Mesenchymal stem cell (in vitro differentiated cells and primary cell): ENCODE results near the gene KCNV2.
A peak's percentile ranks its signal among the peaks of the same experiment; 100 is the strongest.

Experiments used
- DNase-seq: peaks from one replicate; pipeline ENCODE4 v3.0.0-alpha.2; 2013
- H2AFZ ChIP-seq: one replicate; pipeline ENCODE4 v1.6.1; 2013; ENCODE audit warnings: low read depth, mild to moderate bottlenecking, control low read depth, inconsistent platforms, low read length, moderate library complexity
- H2AK5ac ChIP-seq: 2 replicates; pipeline ENCODE4 v1.6.1; 2013; ENCODE audit warnings: low read length, moderate library complexity, mild to moderate bottlenecking, inconsistent platforms; ENCODE audit not compliant: severe bottlenecking
- H2BK120ac ChIP-seq: one replicate; pipeline ENCODE4 v1.6.1; 2013; ENCODE audit warnings: low read depth, mild to moderate bottlenecking, inconsistent platforms, low read length, moderate library complexity
- H2BK12ac ChIP-seq, 2 experiments: one replicate each; pipeline ENCODE4 v1.6.1; 2013; ENCODE audit warnings: inconsistent platforms in 2 of 2, low read length in 2 of 2, mild to moderate bottlenecking in 2 of 2, moderate library complexity in 2 of 2, control low read depth in 1 of 2
- H2BK15ac ChIP-seq: one replicate; pipeline ENCODE4 v1.6.1; 2013; ENCODE audit warnings: mild to moderate bottlenecking, low read depth, inconsistent platforms; ENCODE audit not compliant: poor library complexity, severe bottlenecking
- H2BK5ac ChIP-seq: 2 replicates; pipeline ENCODE4 v1.6.1; 2013; ENCODE audit warnings: low read depth, mild to moderate bottlenecking, low read length, control low read depth, inconsistent platforms; ENCODE audit not compliant: poor library complexity, severe bottlenecking
- H3K14ac ChIP-seq, 2 experiments: one replicate each; pipeline ENCODE4 v1.6.1; 2013; ENCODE audit warnings: inconsistent platforms in 2 of 2, low read length in 2 of 2, control low read depth in 1 of 2, mild to moderate bottlenecking in 1 of 2, moderate library complexity in 1 of 2
- H3K18ac ChIP-seq, 2 experiments: one replicate each; pipeline ENCODE4 v1.6.1; 2013; ENCODE audit warnings: inconsistent platforms in 2 of 2, low read length in 2 of 2, control low read depth in 1 of 2, low read depth in 1 of 2, mild to moderate bottlenecking in 1 of 2
- H3K23ac ChIP-seq, 2 experiments: one replicate each; pipeline ENCODE4 v1.6.1; 2013; ENCODE audit warnings: inconsistent platforms in 2 of 2, low read length in 2 of 2, mild to moderate bottlenecking in 2 of 2, moderate library complexity in 2 of 2, control low read depth in 1 of 2
- H3K27ac ChIP-seq: 2 replicates; pipeline ENCODE4 v1.5.1; 2013; ENCODE audit warnings: mild to moderate bottlenecking, moderate library complexity, low read length, control low read depth, inconsistent platforms; ENCODE audit not compliant: poor library complexity, severe bottlenecking
- H3K27me3 ChIP-seq, 2 experiments: 2 replicates each; pipeline versions ENCODE4 v1.6.1 to v1.7.0; 2013; ENCODE audit warnings: low read length in 2 of 2, mild to moderate bottlenecking in 2 of 2, moderate library complexity in 2 of 2, control low read depth in 1 of 2, inconsistent platforms in 1 of 2; ENCODE audit not compliant: control insufficient read depth in 1 of 2, insufficient read depth in 1 of 2
- H3K36me3 ChIP-seq, 2 experiments: 2 replicates each; pipeline versions ENCODE4 v1.6.1 to v1.7.0; 2013; ENCODE audit warnings: low read length in 2 of 2, control low read depth in 1 of 2, inconsistent platforms in 1 of 2, low read depth in 1 of 2, mild to moderate bottlenecking in 1 of 2; ENCODE audit not compliant: insufficient read depth in 2 of 2, control insufficient read depth in 1 of 2
- H3K4ac ChIP-seq, 2 experiments: one replicate each; pipeline ENCODE4 v1.6.1; 2013; ENCODE audit warnings: inconsistent platforms in 2 of 2, low read length in 2 of 2, mild to moderate bottlenecking in 2 of 2, moderate library complexity in 2 of 2, control low read depth in 1 of 2, low read depth in 1 of 2
- H3K4me1 ChIP-seq: 2 replicates; pipeline ENCODE4 v1.6.1; 2013; ENCODE audit warnings: low read depth, low read length, control low read depth; ENCODE audit not compliant: control insufficient read depth, insufficient read depth
- H3K4me2 ChIP-seq: 2 replicates; pipeline ENCODE4 v1.6.1; 2013; ENCODE audit warnings: low read length, mild to moderate bottlenecking, inconsistent platforms; ENCODE audit not compliant: poor library complexity, severe bottlenecking
- H3K4me3 ChIP-seq, 2 experiments: 2 replicates each; pipeline versions ENCODE4 v1.5.1 to v1.7.0; 2013; ENCODE audit warnings: low read length in 2 of 2, mild to moderate bottlenecking in 2 of 2, control low read depth in 1 of 2, low read depth in 1 of 2; ENCODE audit not compliant: insufficient read depth in 1 of 2
- H3K79me1 ChIP-seq: replicated peaks from 2 replicates; pipeline ENCODE4 v1.6.1; 2013; ENCODE audit warnings: mild to moderate bottlenecking, control low read depth, low read length, inconsistent platforms; ENCODE audit not compliant: poor library complexity, severe bottlenecking
- H3K9ac ChIP-seq: 2 replicates; pipeline ENCODE4 v1.7.0; 2013; ENCODE audit warnings: mild to moderate bottlenecking, low read length, moderate library complexity
- H3K9me3 ChIP-seq: 2 replicates; pipeline ENCODE4 v1.7.0; 2013; ENCODE audit warnings: mild to moderate bottlenecking, low read length; ENCODE audit not compliant: control insufficient read depth
- H4K8ac ChIP-seq: one replicate; pipeline ENCODE4 v1.6.1; 2013; ENCODE audit warnings: inconsistent platforms, mild to moderate bottlenecking, low read length, moderate library complexity
- H4K91ac ChIP-seq: one replicate; pipeline ENCODE4 v1.6.1; 2013; ENCODE audit warnings: mild to moderate bottlenecking, low read length, inconsistent platforms
- WGBS: methylation state at CpG from one replicate; pipeline ENCODE4 v1.1.7; 2013; ENCODE audit warnings: mixed read lengths; 5-methylcytosine and 5-hydroxymethylcytosine counted together

The KCNV2 gene

GRCh38 chr9:2742214-2742613 lies 24.9 kb downstream of the KCNV2 start:
- Histone ChIP-seq H4K8ac (no peak overlapping the region), H3K79me1 (no peaks in the 10 kb centered on the region), H3K27ac (no peak overlapping the region), H2BK12ac (no peak overlapping the region), H3K4me2 (no peak overlapping the region), H3K4ac (no peak overlapping the region), H4K91ac (no peak overlapping the region), H3K14ac (no peak overlapping the region), H3K18ac (no peak overlapping the region), H3K4me3 (no peak overlapping the region), H3K9ac (no peak overlapping the region), H3K4me1 (peaks cover 2% of the 10 kb centered on the region), H3K9me3 (no peaks in the 10 kb centered on the region), H2BK15ac (no peak overlapping the region), H3K27me3 (no peaks in the 10 kb centered on the region), H2AFZ (no peak overlapping the region), H3K36me3 (peaks cover 0 to 13% of the 10 kb centered on the region in 2 experiments), H2AK5ac (no peak overlapping the region), H2BK120ac (no peak overlapping the region), H3K23ac (no peak overlapping the region), H2BK5ac (no peak overlapping the region)
- DNase-seq: peak; percentile 91
- WGBS: 54% methylated on average over 7 of the region's 7 CpGs

- Histone ChIP-seq H3K4me2 (no peak overlapping the region), H3K27me3 (no peaks in the 10 kb centered on the region), H2BK120ac (no peak overlapping the region), H3K4ac (no peak overlapping the region), H2AK5ac (no peak overlapping the region), H3K18ac (no peak overlapping the region), H3K9ac (no peak overlapping the region), H4K8ac (no peak overlapping the region), H3K4me3 (no peak overlapping the region), H2AFZ (no peak overlapping the region), H3K79me1 (no peaks in the 10 kb centered on the region), H3K4me1 (peaks cover 2% of the 10 kb centered on the region), H2BK5ac (no peak overlapping the region), H3K27ac (no peak overlapping the region), H2BK12ac (no peak overlapping the region), H3K36me3 (peaks cover 0 to 13% of the 10 kb centered on the region in 2 experiments), H3K23ac (no peak overlapping the region), H3K9me3 (no peaks in the 10 kb centered on the region), H2BK15ac (no peak overlapping the region), H3K14ac (no peak overlapping the region), H4K91ac (no peak overlapping the region)
- WGBS: 93% methylated on average over 5 of the region's 5 CpGs
- DNase-seq: no peak
These were observed 26.7 kb downstream of the KCNV2 start for GRCh38 chr9:2743937-2744529.

GRCh38 chr9:2745560-2746380 lies 28.5 kb downstream of the KCNV2 start:
- Histone ChIP-seq H3K23ac (no peak overlapping the region), H3K4me3 (no peak overlapping the region), H3K79me1 (no peaks in the 10 kb centered on the region), H2BK120ac (no peak overlapping the region), H3K4me1 (no peaks in the 10 kb centered on the region), H2BK15ac (no peak overlapping the region), H3K27me3 (no peaks in the 10 kb centered on the region), H3K36me3 (peaks cover 0 to 17% of the 10 kb centered on the region in 2 experiments), H2AFZ (no peak overlapping the region), H3K9ac (no peak overlapping the region), H2BK5ac (no peak overlapping the region), H3K18ac (no peak overlapping the region), H3K27ac (no peak overlapping the region), H3K4ac (no peak overlapping the region), H2AK5ac (no peak overlapping the region), H4K8ac (no peak overlapping the region), H4K91ac (no peak overlapping the region), H3K14ac (no peak overlapping the region), H3K4me2 (no peak overlapping the region), H3K9me3 (no peaks in the 10 kb centered on the region), H2BK12ac (no peak overlapping the region)
- 98% methylated on average over 7 of the region's 9 CpGs for WGBS
- DNase-seq: no peak

- H3K4me3 ChIP-seq: no peak overlapping the region
- H2AFZ ChIP-seq: no peak overlapping the region
These were observed 32.2 kb downstream of the KCNV2 start for GRCh38 chr9:2749485-2749884.

More at GRCh38 chr9:2749485-2749884, 32.2 kb downstream of the KCNV2 start:
- no peak overlapping the region for H3K14ac ChIP-seq
- 96% methylated on average over 1 of the region's 2 CpGs for WGBS
- H2BK120ac ChIP-seq: no peak overlapping the region
- DNase-seq: no peak
- no peaks in the 10 kb centered on the region for H3K4me1 ChIP-seq
- no peak overlapping the region for H2BK5ac ChIP-seq
- no peak overlapping the region for H2BK15ac ChIP-seq
- H3K36me3 ChIP-seq: peaks cover 0 to 21% of the 10 kb centered on the region in 2 experiments
- H3K9me3 ChIP-seq: no peaks in the 10 kb centered on the region
- H2AK5ac ChIP-seq: no peak overlapping the region
- H3K4ac ChIP-seq: no peak overlapping the region
- no peak overlapping the region for H3K18ac ChIP-seq
- H4K91ac ChIP-seq: no peak overlapping the region
- no peak overlapping the region for H3K27ac ChIP-seq
- no peak overlapping the region for H3K23ac ChIP-seq
- H4K8ac ChIP-seq: no peak overlapping the region
- no peaks in the 10 kb centered on the region for H3K27me3 ChIP-seq
- H3K4me2 ChIP-seq: no peak overlapping the region
- no peak overlapping the region for H3K9ac ChIP-seq
- no peak overlapping the region for H2BK12ac ChIP-seq
- H3K79me1 ChIP-seq: no peaks in the 10 kb centered on the region
